Lower leg skin (tissue), 3 donors: Measurements from ENCODE around the gene ASXL2.
"Not testable (repeated sequence)": the region's sequence is repeated elsewhere in the genome, so short reads cannot be mapped to it uniquely, and the experiment has no call there.

Experiments
- POLR2A ChIP-seq, 2 donors: fragments of 450-650 bp; IDR thresholded peaks; one replicate each; pipeline ENCODE4 v1.6.1; 2016 to 2017; ENCODE audit warnings: antibody characterized with exemption in 2 of 2, mild to moderate bottlenecking in 1 of 2, moderate library complexity in 1 of 2
- TF ChIP-seq, protein P1 (sequence below), 3 donors: fragments of 450-650 bp; IDR thresholded peaks; one replicate each; pipeline ENCODE4 v1.5.1; 2016; ENCODE audit warnings: antibody characterized with exemption in 3 of 3, mild to moderate bottlenecking in 3 of 3, moderate library complexity in 2 of 3

DNA sequence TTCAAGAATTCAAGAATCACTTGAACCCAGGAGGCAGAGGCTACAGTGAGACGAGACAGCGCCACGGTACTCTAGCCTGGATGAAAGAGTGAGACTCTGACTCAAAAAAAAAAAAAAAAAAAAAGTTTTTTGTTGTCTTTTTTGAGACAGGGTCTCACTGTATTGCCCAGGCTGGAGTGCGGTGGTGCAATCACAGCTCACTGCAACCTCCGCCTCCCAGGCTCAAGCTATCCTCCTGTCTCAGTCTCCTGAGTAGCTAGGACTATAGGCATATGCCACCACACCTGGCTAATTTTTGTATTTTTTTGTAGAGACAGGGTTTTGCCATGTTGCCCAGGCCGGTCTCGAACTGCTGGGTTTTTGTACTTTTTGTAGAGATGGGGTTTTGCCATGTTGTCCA, 28.9 kb downstream of the ASXL2 start:
- TF ChIP-seq, protein P1, sequence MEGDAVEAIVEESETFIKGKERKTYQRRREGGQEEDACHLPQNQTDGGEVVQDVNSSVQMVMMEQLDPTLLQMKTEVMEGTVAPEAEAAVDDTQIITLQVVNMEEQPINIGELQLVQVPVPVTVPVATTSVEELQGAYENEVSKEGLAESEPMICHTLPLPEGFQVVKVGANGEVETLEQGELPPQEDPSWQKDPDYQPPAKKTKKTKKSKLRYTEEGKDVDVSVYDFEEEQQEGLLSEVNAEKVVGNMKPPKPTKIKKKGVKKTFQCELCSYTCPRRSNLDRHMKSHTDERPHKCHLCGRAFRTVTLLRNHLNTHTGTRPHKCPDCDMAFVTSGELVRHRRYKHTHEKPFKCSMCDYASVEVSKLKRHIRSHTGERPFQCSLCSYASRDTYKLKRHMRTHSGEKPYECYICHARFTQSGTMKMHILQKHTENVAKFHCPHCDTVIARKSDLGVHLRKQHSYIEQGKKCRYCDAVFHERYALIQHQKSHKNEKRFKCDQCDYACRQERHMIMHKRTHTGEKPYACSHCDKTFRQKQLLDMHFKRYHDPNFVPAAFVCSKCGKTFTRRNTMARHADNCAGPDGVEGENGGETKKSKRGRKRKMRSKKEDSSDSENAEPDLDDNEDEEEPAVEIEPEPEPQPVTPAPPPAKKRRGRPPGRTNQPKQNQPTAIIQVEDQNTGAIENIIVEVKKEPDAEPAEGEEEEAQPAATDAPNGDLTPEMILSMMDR (IDR thresholded peaks at IDR 0.05), result not testable (repeated sequence)
- TF ChIP-seq POLR2A (IDR thresholded peaks at IDR 0.05), result not testable (repeated sequence)
